GM12865 (cell line): ENCODE measurements around the gene PMP22.

Source experiments
- DNase-seq: peaks from one replicate; pipeline ENCODE4 v3.0.0; 2010; ENCODE audit warnings: low read depth
- H3K4me3 ChIP-seq: 2 replicates; pipeline ENCODE4 v1.5.1; 2011; ENCODE audit warnings: mild to moderate bottlenecking, low read depth, low read length, control low read depth
- TF ChIP-seq, protein P1 (sequence below): IDR thresholded peaks from 2 replicates; pipeline ENCODE4 v1.5.1; 2011; ENCODE audit warnings: low read length, control low read depth, low read depth, inconsistent platforms; ENCODE audit not compliant: insufficient read depth; ENCODE audit errors: missing control alignments

Gene PMP22

DNA sequence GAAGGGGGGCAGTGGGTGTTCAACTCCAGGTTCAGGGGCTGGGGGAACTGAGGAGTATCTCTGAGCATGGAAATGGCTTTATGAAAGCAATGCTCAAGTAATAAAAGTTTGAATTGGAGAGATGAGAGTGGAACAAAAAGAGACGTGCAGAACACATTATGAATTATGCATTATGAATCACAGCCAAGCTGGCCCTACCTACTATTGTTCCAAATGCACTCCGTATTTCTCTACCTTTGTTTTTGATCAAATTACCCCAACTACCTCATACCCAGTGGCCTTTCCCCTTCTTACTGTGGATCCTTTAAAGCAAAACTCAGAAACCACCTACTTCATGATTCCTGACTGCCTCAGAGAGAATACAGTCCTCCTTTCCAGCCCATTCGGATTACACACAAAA, 38.1 kb upstream of the PMP22 start:
- H3K4me3 ChIP-seq, result no peak overlapping the region
- DNase-seq, result no peak

DNA sequence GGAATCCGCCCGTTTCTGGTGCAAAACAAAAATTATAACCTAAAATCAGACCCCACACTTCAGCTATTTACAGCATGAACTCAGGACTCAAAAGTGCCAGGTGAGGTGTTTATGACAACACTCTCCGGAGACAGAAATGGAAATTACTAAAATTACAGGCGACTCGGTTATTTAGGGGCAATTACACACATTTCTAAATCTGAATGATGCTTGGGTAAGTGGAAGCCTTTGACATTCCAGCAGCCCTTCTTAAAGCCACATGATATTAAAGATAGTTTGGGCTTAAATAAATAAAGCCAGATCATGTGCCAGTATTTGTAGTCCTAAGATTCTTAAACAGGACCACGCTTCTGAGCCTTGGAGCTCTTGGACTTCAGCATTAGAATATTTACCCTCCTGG, 36.7 kb upstream of the PMP22 start:
- TF ChIP-seq, protein P1, sequence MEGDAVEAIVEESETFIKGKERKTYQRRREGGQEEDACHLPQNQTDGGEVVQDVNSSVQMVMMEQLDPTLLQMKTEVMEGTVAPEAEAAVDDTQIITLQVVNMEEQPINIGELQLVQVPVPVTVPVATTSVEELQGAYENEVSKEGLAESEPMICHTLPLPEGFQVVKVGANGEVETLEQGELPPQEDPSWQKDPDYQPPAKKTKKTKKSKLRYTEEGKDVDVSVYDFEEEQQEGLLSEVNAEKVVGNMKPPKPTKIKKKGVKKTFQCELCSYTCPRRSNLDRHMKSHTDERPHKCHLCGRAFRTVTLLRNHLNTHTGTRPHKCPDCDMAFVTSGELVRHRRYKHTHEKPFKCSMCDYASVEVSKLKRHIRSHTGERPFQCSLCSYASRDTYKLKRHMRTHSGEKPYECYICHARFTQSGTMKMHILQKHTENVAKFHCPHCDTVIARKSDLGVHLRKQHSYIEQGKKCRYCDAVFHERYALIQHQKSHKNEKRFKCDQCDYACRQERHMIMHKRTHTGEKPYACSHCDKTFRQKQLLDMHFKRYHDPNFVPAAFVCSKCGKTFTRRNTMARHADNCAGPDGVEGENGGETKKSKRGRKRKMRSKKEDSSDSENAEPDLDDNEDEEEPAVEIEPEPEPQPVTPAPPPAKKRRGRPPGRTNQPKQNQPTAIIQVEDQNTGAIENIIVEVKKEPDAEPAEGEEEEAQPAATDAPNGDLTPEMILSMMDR, result no peak
- DNase-seq, result no peak
- no peak overlapping the region for H3K4me3 ChIP-seq

More for the DNA sequence above, 38.1 kb upstream of the PMP22 start:
- TF ChIP-seq, protein P1, result no peak

DNA sequence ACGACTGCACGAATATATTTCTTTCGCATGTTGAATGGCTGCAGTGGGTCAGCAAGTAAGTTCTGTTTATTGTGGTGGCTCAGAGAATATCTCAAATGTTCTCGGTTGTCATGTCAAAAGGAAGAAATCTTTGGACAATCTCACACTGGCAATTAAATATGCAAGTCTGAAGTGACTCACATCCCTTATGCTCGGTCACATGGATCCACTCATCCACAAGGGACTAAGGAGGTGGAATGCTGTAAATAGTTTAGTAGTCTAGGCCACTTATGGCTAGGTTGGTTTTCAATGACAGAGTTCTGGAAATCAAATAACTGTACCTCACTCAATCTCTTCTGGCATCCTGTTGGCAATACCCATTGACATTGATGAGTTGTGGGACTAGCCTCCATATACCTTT, 33.0 kb upstream of the PMP22 start:
- H3K4me3 ChIP-seq, result no peak overlapping the region
- TF ChIP-seq, protein P1, result no peak
- no peak for DNase-seq

DNA sequence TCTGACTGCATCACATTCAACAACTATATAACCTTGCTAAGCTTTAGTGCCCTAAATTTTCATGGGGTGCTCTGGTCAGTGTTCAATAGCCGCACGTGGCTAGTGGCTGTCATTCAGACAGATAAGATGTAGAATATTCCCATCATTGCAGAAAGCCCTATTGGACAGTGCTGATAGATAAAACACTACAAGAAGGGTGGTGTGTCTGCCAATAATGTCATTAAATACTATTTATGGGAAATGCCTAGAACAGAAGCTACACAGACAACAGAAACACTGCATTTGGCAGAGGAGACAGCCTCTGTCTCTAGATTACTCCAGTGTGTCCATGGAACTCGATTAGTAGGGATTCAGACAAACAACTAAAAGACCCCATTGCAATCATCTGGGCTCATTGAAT, 28.4 kb upstream of the PMP22 start:
- no peak overlapping the region for H3K4me3 ChIP-seq
- TF ChIP-seq, protein P1, result no peak
- DNase-seq, result no peak

DNA sequence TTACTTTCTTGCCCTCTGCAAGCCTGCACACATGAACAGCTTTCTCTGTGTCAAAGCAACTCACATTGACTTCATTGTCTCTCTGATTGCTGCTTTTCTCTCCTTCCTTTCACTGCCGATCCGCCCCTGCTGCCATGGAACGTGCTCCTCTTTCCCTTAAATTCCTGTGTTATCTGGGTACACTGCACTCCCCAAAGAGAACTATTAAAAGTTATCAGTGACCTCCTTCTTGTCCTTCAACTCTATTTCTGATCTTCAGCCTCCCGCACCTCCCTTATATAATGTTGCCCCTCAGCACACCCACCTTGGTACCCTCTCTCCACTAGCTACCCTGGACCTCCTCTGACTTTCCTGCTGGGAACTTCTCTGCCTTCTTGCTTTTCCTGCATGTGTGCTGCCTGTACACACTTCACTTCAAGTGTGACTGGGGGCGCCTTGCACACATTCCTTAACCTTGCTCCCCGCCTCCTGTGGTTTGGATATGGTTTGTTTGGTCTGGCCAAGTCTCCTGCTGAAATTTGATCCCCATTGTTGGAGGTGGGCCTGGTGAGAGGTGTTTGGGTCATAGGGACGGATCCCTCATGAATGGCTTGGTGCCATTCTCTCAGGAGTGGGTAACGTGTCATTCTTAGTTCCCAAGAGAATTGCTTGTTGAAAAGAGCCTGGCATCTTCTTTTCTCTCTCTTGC, 26.7 kb upstream of the PMP22 start:
- no peak overlapping the region for H3K4me3 ChIP-seq
- no peak for DNase-seq
- TF ChIP-seq, protein P1, result no peak

DNA sequence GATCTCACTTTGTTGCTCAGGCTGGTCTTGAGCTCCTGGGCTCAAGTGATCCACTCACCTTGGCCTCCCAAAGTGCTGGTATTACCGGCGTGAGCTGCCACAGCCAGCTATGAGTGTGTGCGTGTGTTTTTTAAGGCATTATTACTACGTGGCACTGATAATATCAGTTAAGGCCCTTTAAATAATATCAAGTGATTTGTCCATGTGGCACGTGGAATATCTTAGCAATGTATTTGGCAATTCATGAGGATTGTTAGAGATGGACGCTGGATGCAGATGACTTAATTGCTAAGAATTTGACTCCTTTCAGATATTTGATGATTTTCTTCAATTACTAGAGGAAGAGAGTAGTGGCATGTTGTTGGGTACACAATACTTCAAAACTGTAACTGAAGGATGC, 25.5 kb upstream of the PMP22 start:
- TF ChIP-seq, protein P1, result no peak
- H3K4me3 ChIP-seq, result no peak overlapping the region
- DNase-seq, result no peak
